GM21619 (cell line): ENCODE data around the gene ZNF506.
"Not testable (repeated sequence)": the region's sequence is repeated elsewhere in the genome, so short reads cannot be mapped to it uniquely, and the experiment has no call there.

Experiments
- ATAC-seq: cut with Tn5 transposase; IDR thresholded peaks from one replicate; pipeline ENCODE4 v1.9.1; 2021; ENCODE audit not compliant: unreplicated experiment

Gene ZNF506

GRCh38 chr19:19821366-19821951 is at the start of gene ZNF506:
ZNF506 (minus strand) TSS chr19:19821750; CDS start chr19:19821603, 147 bp downstream.
- peak; percentile 82 for ATAC-seq

DNA sequence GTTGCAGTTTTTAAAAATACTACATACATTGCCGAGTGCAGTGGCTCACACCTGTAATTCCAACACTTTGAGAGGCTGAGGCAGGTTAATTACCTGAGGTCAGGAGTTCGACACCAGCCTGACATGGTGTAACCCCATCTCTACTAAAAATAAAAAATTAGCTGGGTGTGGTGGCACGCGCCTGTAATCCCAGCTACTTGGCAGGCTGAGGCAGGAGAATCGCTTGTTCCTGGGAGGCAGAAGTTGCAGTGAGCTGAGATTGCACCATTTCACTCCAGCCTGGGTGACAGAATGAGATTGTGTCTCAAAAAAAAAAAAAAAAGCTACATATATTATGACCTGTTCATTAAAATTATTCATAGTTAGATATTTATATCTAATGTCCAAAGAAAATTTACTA is 48.5 kb upstream of the ZNF506 start:
- ATAC-seq, result not testable (repeated sequence)

DNA sequence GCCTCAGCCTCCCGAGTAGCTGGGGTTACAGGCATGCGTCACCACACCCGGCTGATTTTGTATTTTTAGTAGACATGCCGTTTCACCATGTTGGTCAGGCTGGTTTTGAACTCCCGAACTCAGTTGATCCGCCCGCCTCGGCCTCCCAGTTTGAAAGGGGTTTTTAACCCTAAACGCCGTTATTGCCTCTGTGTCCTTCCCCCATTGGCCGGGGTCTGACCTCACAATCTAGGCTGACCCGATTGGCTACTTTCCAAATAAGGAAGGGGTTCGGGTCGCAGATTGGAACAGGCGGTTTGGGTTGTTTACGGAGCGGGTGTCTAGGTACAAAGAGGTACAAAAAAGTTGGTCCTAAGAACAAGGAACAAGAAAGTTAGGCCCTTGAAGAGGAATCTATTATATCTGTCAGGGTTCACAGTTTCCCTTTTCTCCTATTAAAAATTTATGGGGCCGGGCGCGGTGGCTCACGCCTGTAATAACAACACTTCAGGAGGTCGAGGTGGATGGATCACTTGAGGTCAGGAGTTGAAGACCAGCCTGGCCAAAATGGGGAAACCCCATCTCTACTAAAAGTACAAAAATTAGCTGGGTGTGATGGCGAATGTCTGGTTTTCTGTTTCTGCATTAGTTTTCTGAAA is 45.2 kb upstream of the ZNF506 start:
- ATAC-seq, result no peak

- peak; percentile 95 for ATAC-seq
Measured at GRCh38 chr19:19865750-19866610, 44.4 kb upstream of the ZNF506 start, which contains the start of gene ZNF253. ZNF253 (plus strand) TSS chr19:19865882; CDS start chr19:19865997, 115 bp downstream.

GRCh38 chr19:19860756-19861390 is 39.3 kb upstream of the ZNF506 start:
- no peak for ATAC-seq

GRCh38 chr19:19858751-19859150 is 37.2 kb upstream of the ZNF506 start:
- ATAC-seq, result no peak

DNA sequence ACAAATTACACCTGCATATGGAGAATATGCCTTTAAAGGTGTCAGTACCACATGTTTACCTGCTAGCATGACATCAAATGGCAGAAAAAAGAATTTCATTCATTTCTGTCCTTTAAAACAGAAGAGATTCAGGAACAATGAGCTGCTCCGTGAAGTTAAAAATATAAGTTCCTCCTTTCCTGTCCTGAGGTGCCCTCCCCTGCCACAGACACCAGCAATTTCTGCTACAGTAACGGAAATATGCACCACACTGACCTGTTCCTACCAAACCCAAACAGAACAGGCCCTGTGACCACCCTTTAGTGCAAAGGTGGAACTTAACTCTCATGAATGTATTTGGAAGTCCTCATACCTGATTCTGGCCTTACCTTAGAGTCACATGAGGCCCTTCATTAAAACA is 30.2 kb upstream of the ZNF506 start:
- ATAC-seq, result not testable (repeated sequence)

DNA sequence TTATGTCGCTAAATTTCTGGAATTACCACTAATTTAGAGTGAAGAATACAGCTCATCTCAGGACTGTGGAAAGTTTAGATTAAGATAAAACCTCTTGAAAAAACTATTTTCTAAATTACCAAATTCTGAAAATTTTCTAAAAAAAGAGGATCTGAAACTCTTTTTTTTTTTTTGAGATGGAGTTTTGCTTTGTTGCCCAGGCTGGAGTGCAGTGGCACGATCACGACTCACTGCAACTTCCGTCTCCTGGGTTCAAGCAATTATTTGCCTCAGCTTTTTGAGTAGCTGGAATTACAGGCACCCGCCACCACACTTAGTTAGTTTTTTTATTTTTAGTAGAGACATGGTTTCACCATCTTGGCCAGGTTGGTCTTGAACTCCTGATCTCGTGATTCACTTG is 27.5 kb upstream of the ZNF506 start:
- no peak for ATAC-seq

DNA sequence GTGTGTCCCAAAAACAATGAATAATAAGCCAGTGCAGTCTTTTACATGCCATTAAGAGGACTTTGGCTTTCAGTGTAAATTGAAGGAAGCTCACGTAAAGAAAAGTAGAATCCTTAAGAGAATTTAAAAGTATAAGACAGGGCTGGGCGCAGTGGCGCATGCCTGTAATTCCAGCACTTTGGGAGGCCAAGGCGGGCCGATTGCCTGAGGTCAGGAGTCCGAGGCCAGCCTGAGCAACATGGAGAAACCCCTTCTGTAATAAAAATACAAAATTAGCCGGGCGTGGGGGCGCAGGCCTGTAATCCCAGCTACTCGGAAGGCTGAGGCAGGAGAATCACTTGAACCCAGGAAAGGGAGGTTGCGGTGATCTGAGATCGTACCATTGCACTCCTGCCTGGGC is 26.2 kb upstream of the ZNF506 start:
- no peak for ATAC-seq

- no peak for ATAC-seq
Measured at GRCh38 chr19:19835560-19836038, 14.0 kb upstream of the ZNF506 start.

DNA sequence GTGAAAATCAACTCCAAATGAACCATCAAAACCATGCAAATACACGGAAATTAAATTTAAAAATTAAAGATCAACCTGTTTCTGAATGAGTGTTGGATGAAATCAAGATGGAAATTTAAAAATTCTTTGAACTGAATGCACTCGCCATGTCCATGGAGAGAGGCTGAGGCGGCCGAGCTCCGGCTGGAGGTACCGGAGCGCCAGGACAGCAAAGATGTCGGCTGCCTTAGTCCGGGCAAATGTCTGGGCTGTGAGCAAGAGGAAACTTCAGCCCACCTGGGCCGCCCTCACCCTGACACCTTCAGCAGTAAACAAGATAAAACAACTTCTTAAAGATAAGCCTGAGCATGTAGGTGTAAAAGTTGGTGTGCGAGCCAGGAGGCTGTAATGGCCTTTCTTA is 5.3 kb upstream of the ZNF506 start:
- no peak for ATAC-seq

DNA sequence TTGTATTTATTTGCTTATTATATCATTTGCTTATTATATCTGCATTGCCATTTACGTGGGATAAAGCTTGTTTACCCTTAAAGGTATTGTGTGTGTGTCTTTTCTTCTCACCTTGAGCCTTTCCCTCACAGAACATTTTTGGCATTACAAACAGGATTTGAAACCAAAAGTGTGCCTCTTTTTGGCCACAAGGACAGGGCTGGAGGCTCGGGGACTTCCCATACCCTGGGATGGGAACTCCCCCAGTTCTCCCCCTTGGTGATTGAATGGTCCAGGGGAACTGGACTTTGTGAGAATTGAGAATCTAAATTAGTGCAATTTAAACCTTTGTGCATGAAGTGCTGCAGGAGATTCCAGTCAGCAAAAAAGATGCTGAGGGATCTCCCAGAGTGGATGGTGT is 2.4 kb upstream of the ZNF506 start:
- no peak for ATAC-seq

- peak; percentile 9 for ATAC-seq
Measured at GRCh38 chr19:19821976-19822375, 426 bp upstream of the ZNF506 start.

GRCh38 chr19:19820774-19821320 is 703 bp downstream of the ZNF506 start:
- no peak for ATAC-seq

GRCh38 chr19:19817357-19817756 is 4.2 kb downstream of the ZNF506 start:
- ATAC-seq, result no peak

DNA sequence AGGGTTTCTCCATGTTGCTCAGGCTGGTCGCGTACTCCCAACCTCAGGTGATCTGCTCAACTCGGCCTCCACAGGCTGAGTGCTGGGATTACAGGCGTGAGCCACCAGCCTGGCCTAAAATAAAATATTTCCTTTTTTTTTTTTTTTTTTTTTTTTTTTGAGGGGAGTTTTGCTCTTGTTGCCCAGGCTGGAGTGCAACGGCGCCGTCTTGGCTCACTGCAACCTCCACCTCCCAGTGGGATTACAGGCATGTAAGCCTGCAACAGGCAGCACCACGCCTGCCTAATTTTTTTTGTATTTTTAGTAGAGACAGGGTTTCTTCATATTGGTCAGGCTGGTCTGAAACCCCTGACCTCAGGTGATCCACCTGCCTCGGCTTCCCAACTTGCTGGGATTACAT is 4.9 kb downstream of the ZNF506 start:
- no peak for ATAC-seq

DNA sequence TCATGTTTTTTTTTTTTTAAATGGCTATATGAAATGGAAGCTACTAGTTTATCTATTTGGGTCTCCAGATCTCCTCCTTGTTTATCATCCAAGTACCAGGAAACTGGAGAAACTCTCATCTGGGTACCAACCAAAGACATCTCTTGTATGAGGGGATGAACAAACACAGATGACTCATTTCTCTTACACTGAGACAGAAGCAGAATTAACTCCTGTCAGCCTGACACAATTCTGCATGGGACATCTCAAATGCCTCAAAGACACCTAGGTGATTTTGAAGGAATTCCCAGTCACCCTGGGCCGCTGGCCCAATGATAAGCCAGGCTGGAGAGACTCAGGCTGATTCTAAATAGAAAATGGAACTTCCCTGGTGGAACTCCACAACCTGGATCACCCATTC is 9.6 kb downstream of the ZNF506 start:
- ATAC-seq, result not testable (repeated sequence)

GRCh38 chr19:19805480-19805879 is 16.1 kb downstream of the ZNF506 start:
- no peak for ATAC-seq

GRCh38 chr19:19788015-19788414 is 33.5 kb downstream of the ZNF506 start:
- no peak for ATAC-seq

DNA sequence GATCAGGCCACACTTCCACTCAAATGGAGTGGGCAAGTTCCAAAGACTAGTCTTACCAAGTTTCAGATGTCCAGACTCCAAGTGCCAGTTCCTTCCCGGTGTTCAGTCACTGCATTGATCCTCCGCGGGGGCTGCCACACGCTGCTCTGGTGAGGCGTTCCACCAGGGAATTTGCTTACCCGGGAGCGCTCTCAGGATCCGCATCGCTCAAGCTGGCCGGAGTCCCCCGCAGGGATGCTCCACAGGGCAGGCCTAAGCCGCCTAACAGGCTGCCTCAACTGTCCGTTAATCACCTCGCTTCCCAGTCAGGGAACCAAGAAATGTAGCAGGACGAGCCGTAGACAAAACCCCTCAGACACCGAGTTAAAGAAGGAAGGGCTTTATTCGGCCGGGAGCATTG is 36.1 kb downstream of the ZNF506 start:
- not testable (repeated sequence) for ATAC-seq

- no peak for ATAC-seq
Measured at GRCh38 chr19:19782783-19783182, 38.8 kb downstream of the ZNF506 start.
